ENCODE results near the gene SLC46A1.

DNA sequence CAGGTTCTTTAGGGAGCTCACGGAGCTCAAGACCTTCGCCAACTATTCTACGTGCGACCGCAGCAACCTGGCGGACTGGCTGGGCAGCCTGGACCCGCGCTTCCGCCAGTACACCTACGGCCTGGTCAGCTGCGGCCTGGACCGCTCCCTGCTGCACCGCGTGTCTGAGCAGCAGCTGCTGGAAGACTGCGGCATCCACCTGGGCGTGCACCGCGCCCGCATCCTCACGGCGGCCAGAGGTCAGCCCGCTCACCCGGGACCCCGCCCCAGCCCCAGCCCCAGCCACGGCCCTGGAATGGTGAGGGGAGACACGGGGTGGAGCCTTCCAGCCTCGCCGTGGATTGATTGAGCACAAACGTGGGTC lies 21.0 kb downstream of the SLC46A1 start:
- TF ChIP-seq, protein P1, sequence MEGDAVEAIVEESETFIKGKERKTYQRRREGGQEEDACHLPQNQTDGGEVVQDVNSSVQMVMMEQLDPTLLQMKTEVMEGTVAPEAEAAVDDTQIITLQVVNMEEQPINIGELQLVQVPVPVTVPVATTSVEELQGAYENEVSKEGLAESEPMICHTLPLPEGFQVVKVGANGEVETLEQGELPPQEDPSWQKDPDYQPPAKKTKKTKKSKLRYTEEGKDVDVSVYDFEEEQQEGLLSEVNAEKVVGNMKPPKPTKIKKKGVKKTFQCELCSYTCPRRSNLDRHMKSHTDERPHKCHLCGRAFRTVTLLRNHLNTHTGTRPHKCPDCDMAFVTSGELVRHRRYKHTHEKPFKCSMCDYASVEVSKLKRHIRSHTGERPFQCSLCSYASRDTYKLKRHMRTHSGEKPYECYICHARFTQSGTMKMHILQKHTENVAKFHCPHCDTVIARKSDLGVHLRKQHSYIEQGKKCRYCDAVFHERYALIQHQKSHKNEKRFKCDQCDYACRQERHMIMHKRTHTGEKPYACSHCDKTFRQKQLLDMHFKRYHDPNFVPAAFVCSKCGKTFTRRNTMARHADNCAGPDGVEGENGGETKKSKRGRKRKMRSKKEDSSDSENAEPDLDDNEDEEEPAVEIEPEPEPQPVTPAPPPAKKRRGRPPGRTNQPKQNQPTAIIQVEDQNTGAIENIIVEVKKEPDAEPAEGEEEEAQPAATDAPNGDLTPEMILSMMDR (IDR thresholded peaks at IDR 0.05) = no peak
- no peak for TF ChIP-seq POLR2A (IDR thresholded peaks at IDR 0.05)

All from Peyer's patch (tissue), 4 donors.